GM12878 (cell line): ENCODE data around the gene MICALL2. TPM values are rescaled to one million over a fixed set of nuclear protein-coding genes. Genes with fewer than 3 reads are reported as not detected.

Source experiments
- ATAC-seq: fragments of 200-7000 bp; cut with Tn5 transposase; 3 replicates; pipeline ENCODE4 v1.9.1; 2020; ENCODE audit warnings: mild to moderate bottlenecking, moderate library complexity
- BruUV-seq: library from RNA; stranded (reverse); fragments of 400-500 nt; replicated peaks from 2 replicates; lab custom pipeline; 2021; lab: Mats Ljungman, UMichigan
- CTCF ChIA-PET: fragments of 300-600 bp; sonication (Branson Sonifier 250); formaldehyde crosslinking; extraction: SDS; loops from one replicate; lab custom pipeline; 2021; ENCODE audit warnings: inconsistent platforms; lab: Yijun Ruan, JAX
- POLR2A ChIA-PET: fragments of 350-600 bp; formaldehyde crosslinking; extraction: SDS; loops from one replicate; lab custom pipeline; 2021; ENCODE audit warnings: inconsistent platforms; lab: Charles Lee
- RAD21 ChIA-PET: fragments of 300-600 bp; sonication (Branson Sonifier 250); formaldehyde crosslinking; loops from one replicate; lab custom pipeline; 2023; ENCODE audit warnings: antibody characterized with exemption; ENCODE audit not compliant: unreplicated experiment; lab: Charles Lee
- SMC1A ChIA-PET: fragments of 300-600 bp; sonication (Branson Sonifier 250); formaldehyde crosslinking; loops from one replicate; lab custom pipeline; 2023; ENCODE audit not compliant: unreplicated experiment, uncharacterized antibody; lab: Charles Lee
- DNase-seq: peaks from one replicate; pipeline ENCODE4 v3.0.0-alpha.2; 2011; ENCODE audit warnings: low read depth, low spot score
- FAIRE-seq: peaks from 3 replicates; lab custom pipeline; 2011; peaks lifted over from hg19 to GRCh38; lab: Jason Lieb, UNC
- H2AFZ ChIP-seq: 2 replicates; pipeline ENCODE4 v1.6.0; 2011; ENCODE audit warnings: low read depth, low read length, control low read depth; ENCODE audit not compliant: control insufficient read depth
- H3K27ac ChIP-seq: 2 replicates; pipeline ENCODE4 v1.5.1; 2011; ENCODE audit warnings: control low read depth; ENCODE audit not compliant: control insufficient read depth, insufficient read depth
- H3K27me3 ChIP-seq, 2 experiments: replicated peaks in 1 of 2; 2 replicates each; pipeline versions ENCODE4 v1.6.0 to v1.6.1; 2011; ENCODE audit warnings: low read length in 1 of 2; ENCODE audit not compliant: control insufficient read depth in 2 of 2, insufficient read depth in 2 of 2
- H3K36me3 ChIP-seq, 2 experiments: 2 replicates each; pipeline ENCODE4 v1.5.1; 2011; ENCODE audit warnings: low read length in 1 of 2; ENCODE audit not compliant: control insufficient read depth in 2 of 2, insufficient read depth in 2 of 2
- H3K4me1 ChIP-seq: 2 replicates; pipeline ENCODE4 v1.6.1; 2011; ENCODE audit warnings: mild to moderate bottlenecking, low read length, moderate library complexity, mixed read lengths; ENCODE audit not compliant: control insufficient read depth, insufficient read depth
- H3K4me2 ChIP-seq: 2 replicates; pipeline ENCODE4 v1.6.0; 2011; ENCODE audit warnings: control low read depth; ENCODE audit not compliant: control insufficient read depth, insufficient read depth
- H3K4me3 ChIP-seq: fragments of 200-600 bp; sonication (generic); 2 replicates; pipeline ENCODE4 v1.5.1; 2016
- H3K79me2 ChIP-seq: 2 replicates; pipeline ENCODE4 v1.6.0; 2011; ENCODE audit warnings: low read length; ENCODE audit not compliant: control insufficient read depth, insufficient read depth
- H3K9ac ChIP-seq: 2 replicates; pipeline ENCODE4 v1.8.0; 2011; ENCODE audit warnings: low read length, control low read depth, mixed read lengths; ENCODE audit not compliant: control insufficient read depth, insufficient read depth
- H3K9me3 ChIP-seq: replicated peaks from 3 replicates; pipeline ENCODE4 v1.5.1; 2011; ENCODE audit warnings: mild to moderate bottlenecking, low read length; ENCODE audit not compliant: control insufficient read depth, insufficient read depth
- H4K20me1 ChIP-seq: 2 replicates; pipeline ENCODE4 v1.6.0; 2011; ENCODE audit not compliant: control insufficient read depth, insufficient read depth
- BCL3 ChIP-seq: IDR thresholded peaks from 2 replicates; pipeline ENCODE4 v1.6.1; 2011; ENCODE audit warnings: borderline replicate concordance, low read depth, mild to moderate bottlenecking, moderate library complexity, low read length; ENCODE audit not compliant: insufficient read depth, poor library complexity, severe bottlenecking
- BCLAF1 ChIP-seq: fragments of 450-650 bp; IDR thresholded peaks from 2 replicates; pipeline ENCODE4 v1.6.1; 2017; ENCODE audit warnings: antibody characterized with exemption, mild to moderate bottlenecking, moderate library complexity
- CEBPZ ChIP-seq: fragments of 150-350 bp; IDR thresholded peaks from 2 replicates; pipeline ENCODE4 v1.6.1; 2016; ENCODE audit warnings: low read depth, low read length
- HDGF ChIP-seq: fragments of 450-650 bp; IDR thresholded peaks from 2 replicates; pipeline ENCODE4 v1.6.1; 2016; ENCODE audit warnings: antibody characterized with exemption
- HSF1 ChIP-seq: fragments of 150-350 bp; IDR thresholded peaks from 2 replicates; pipeline ENCODE4 v1.6.1; 2014; ENCODE audit warnings: mild to moderate bottlenecking, low read depth, low read length
- RB1 ChIP-seq: fragments of 450-650 bp; formaldehyde crosslinking; IDR thresholded peaks from 2 replicates; pipeline ENCODE4 v1.6.1; 2017; ENCODE audit warnings: mild to moderate bottlenecking, borderline replicate concordance
- RUNX3 ChIP-seq: IDR thresholded peaks from 2 replicates; pipeline ENCODE4 v1.6.1; 2012; ENCODE audit warnings: low read length, inconsistent platforms
- SMAD5 ChIP-seq: IDR thresholded peaks from 2 replicates; pipeline ENCODE4 v1.6.1; 2016; ENCODE audit warnings: antibody characterized with exemption, low read depth
- ZNF592 ChIP-seq: fragments of 450-650 bp; IDR thresholded peaks from 2 replicates; pipeline ENCODE4 v1.6.1; 2017; ENCODE audit warnings: mild to moderate bottlenecking, moderate library complexity
- WGBS: methylation state at CpG from one replicate; pipeline ENCODE4 v1.1.6; 2016; ENCODE audit warnings: low lambda C conversion rate; ENCODE audit not compliant: insufficient replicate concordance, insufficient coverage; ENCODE audit errors: missing lambda C conversion rate; 5-methylcytosine and 5-hydroxymethylcytosine counted together
- in situ Hi-C: fragments of 300-500 bp; cut with MboI; formaldehyde crosslinking; loops from 9 replicates; pipeline ENCODE4 v1.14.3; 2018; ENCODE audit warnings: mixed read lengths
- intact Hi-C: fragments of 100-400 bp; cut with micrococcal nuclease; formaldehyde crosslinking; loops from one replicate; pipeline ENCODE4 v1.14.2; 2022; ENCODE audit not compliant: unreplicated experiment
- polyA plus RNA-seq, 11 experiments: library from polyadenylated mRNA; depleted of rRNA in 4 of 11; unstranded in 6 of 11; stranded (reverse) in 5 of 11; fragments of >200 nt; fragmentation: Nextera tagmentation in 4 of 11; fragmentation: Illumina TruSeq in 1 of 11; extraction: Ambion mirVana in 4 of 11; extraction: Trizol in 1 of 11; gene quantifications; 1 replicate in 1 of 11; 2 replicates in 10 of 11; pipeline versions ENCODE4 v1.2.1 to v1.2.3, GENCODE V29; 2011 to 2016; ENCODE audit warnings: inconsistent platforms in 2 of 11, missing spikeins in 2 of 11, low read depth in 1 of 11
- total RNA-seq, 4 experiments: library from RNA; depleted of rRNA in 3 of 4; stranded (reverse); fragments of >200 nt in 3 of 4; fragmentation: Illumina TruSeq in 1 of 4; extraction: Trizol in 1 of 4; gene quantifications; 2 replicates each; pipeline versions ENCODE4 v1.2.1 to v1.2.3, GENCODE V29; 2013 to 2021

Gene MICALL2
- total and polyA plus RNA-seq, 10 of the 15 experiments (the other 5 are each of a cell fraction or from before 2014, with no cell fraction given), result 0.04 to 1.7 (median 0.83) TPM; not detected in 3

GRCh38 chr7:1489336-1489735 lies 30.1 kb upstream of the MICALL2 start:
- in situ Hi-C loops, result no loop called here
- Histone ChIP-seq H3K27ac (no peak overlapping the region), H3K79me2 (no peaks in the 10 kb centered on the region), H3K9ac (no peak overlapping the region), H3K4me2 (no peak overlapping the region), H3K36me3 (peaks cover 5 to 33% of the 10 kb centered on the region in 2 experiments; a peak in 3 of 4 replicates), H2AFZ (no peak overlapping the region), H4K20me1 (no peaks in the 10 kb centered on the region), H3K4me1 (no peaks in the 10 kb centered on the region), H3K9me3 (no peaks in the 10 kb centered on the region), H3K4me3 (no peak overlapping the region), H3K27me3 (no peaks in the 10 kb centered on the region)
- ATAC-seq (no peak), FAIRE-seq (no peak), DNase-seq (no peak)
- POLR2A ChIA-PET, result interaction anchor here (0.5 kb wide), 1 partner anchor 592 kb away, joined by 3 read pairs; no protein-coding TSS in a partner anchor
- CTCF ChIA-PET, result interaction anchor here (1.6 kb wide), 1 partner anchor 15 kb away, joined by 3 read pairs; no protein-coding TSS in a partner anchor
- SMC1A ChIA-PET, result no interaction called here
- BruUV-seq, result no TSS peak
- intact Hi-C loops, result no loop called here
- WGBS, result 92% methylated on average over 15 of the region's 18 CpGs
- RAD21 ChIA-PET, result no interaction called here
- TF ChIP-seq BCLAF1 (no peak), CEBPZ (no peak), ZNF592 (no peak), RUNX3 (no peak), SMAD5 (no peak), HDGF (no peak), HSF1 (no peak), BCL3 (no peak), RB1 (no peak)
